Measurements from ENCODE around the gene RNH1. TPM values are rescaled to one million over a fixed set of nuclear protein-coding genes. Genes with fewer than 3 reads are reported as not detected.

RNH1 gene
- total and polyA plus RNA-seq, 2 of the 8 experiments (the other 6 are each of a cell fraction or from before 2014, with no cell fraction given), result 48.7 to 49.8 TPM

- no peak for TF ChIP-seq CHD7 (IDR thresholded peaks at IDR 0.05; ENCODE audit: insufficient replicate concordance, low read length)
- TF ChIP-seq ASH2L (IDR thresholded peaks at IDR 0.05; ENCODE audit: low read length), result no peak
- no peak for TF ChIP-seq KDM4A (IDR thresholded peaks at IDR 0.05; ENCODE audit: low read depth, low read length, severe bottlenecking)
- no peak for TF ChIP-seq POLR2AphosphoS5 (IDR thresholded peaks at IDR 0.05; ENCODE audit: low read depth, low read length)
- TF ChIP-seq JUN (IDR thresholded peaks at IDR 0.05; ENCODE audit: low read depth, low read length), result no peak
Measured at GRCh38 chr11:492427-493226, 14.4 kb downstream of the RNH1 start (continued).

Data from H1 (cell line).